NCI-H774 (cell line): ENCODE data around the gene ZDHHC24.

Experiments used
- DNase-seq: peaks from one replicate; lab custom pipeline; 2025; lab: John Stamatoyannopoulos, UW

The ZDHHC24 gene

DNA sequence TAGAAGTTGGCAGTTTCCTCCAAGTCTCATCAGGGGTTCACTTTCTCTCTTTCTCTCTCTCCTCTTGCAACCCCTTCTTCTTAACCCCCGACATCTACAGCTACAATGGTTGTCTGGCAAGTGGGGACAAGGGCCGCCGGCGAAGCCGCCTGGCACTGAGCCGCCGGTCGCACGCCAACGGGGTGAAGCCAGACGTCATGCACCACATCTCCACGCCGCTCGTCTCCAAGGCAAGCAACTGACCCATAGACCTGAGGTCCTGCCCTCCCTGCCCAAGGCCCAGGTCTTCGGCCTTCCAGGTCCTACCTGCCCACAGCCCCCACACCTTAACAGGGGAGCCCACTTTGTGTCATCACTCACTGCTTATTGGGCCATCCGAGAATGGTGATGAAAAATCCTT lies 74.7 kb downstream of the ZDHHC24 start:
- DNase-seq: no peak
